ENCODE data around the gene CHST11. TPM values are rescaled to one million over a fixed set of nuclear protein-coding genes. Genes with fewer than 3 reads are reported as not detected.

Gene CHST11
- total and polyA plus RNA-seq, 10 of the 15 experiments (the other 5 are each of a cell fraction or from before 2014, with no cell fraction given), result 1.9 to 38.1 (median 17.2) TPM

DNA sequence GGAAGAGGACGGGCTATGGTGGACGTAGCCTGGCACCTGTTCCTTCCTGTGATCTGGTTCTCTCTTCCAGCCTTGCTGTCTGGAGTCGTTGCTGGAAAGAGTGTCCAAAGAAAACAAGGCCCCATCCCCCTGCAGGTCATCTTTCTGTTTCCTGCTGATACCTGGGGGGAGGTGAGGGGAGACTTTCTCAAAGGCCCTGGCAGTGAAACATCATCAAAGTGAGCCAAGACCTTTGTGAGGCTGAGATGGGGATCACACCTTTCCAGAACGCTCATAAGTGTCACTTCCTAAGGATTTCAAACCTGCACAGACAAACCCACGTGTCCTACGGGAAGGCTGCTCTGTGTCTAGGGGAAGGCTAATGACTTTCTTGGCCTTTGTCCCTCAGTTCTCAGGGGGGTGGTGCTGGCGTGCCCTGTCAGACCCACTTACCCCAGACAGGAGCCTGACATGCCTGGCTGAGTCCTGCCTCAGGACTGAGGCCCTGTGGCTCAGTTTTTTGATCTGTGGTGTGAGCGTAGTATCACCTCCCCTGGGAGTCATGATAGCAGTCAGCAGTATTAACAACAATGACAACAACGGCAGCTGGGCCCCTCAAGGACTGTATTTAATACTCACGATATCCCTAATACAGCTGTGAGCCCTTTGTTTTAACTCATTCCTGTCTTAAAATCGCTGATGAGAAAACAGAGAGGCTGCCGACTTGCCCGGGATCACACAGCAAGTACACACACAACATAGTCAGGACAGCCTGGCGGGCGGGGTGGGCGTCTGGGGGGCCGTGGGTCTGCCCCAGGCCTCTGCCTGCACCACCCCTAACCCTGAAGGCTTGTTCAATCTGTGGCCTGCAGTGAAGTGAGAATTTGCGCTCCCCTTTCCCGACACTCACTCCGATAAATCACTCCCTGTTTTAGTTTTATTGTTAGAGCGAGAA, 266.1 kb downstream of the CHST11 start (continued):
- TF ChIP-seq, protein P1, sequence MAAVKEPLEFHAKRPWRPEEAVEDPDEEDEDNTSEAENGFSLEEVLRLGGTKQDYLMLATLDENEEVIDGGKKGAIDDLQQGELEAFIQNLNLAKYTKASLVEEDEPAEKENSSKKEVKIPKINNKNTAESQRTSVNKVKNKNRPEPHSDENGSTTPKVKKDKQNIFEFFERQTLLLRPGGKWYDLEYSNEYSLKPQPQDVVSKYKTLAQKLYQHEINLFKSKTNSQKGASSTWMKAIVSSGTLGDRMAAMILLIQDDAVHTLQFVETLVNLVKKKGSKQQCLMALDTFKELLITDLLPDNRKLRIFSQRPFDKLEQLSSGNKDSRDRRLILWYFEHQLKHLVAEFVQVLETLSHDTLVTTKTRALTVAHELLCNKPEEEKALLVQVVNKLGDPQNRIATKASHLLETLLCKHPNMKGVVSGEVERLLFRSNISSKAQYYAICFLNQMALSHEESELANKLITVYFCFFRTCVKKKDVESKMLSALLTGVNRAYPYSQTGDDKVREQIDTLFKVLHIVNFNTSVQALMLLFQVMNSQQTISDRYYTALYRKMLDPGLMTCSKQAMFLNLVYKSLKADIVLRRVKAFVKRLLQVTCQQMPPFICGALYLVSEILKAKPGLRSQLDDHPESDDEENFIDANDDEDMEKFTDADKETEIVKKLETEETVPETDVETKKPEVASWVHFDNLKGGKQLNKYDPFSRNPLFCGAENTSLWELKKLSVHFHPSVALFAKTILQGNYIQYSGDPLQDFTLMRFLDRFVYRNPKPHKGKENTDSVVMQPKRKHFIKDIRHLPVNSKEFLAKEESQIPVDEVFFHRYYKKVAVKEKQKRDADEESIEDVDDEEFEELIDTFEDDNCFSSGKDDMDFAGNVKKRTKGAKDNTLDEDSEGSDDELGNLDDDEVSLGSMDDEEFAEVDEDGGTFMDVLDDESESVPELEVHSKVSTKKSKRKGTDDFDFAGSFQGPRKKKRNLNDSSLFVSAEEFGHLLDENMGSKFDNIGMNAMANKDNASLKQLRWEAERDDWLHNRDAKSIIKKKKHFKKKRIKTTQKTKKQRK (IDR thresholded peaks at IDR 0.05; ENCODE audit: low read depth, low read length), result no peak
- TF ChIP-seq PML (IDR thresholded peaks at IDR 0.05; ENCODE audit: low read length), result no peak
- TF ChIP-seq TCF3 (IDR thresholded peaks at IDR 0.05; ENCODE audit: borderline replicate concordance, insufficient read depth, low read depth, low read length), result no peak
- no peak for TF ChIP-seq BACH1 (IDR thresholded peaks at IDR 0.05; ENCODE audit: borderline replicate concordance)
- no peak for TF ChIP-seq ESRRA (IDR thresholded peaks at IDR 0.05; ENCODE audit: low read length)
- TF ChIP-seq CREM (IDR thresholded peaks at IDR 0.05; ENCODE audit: low read depth), result peak; percentile 56; the same call in 1 of the 2 replicates
- TF ChIP-seq BCL11A (IDR thresholded peaks at IDR 0.05; ENCODE audit: low read depth, low read length), result no peak
- TF ChIP-seq, protein P2, sequence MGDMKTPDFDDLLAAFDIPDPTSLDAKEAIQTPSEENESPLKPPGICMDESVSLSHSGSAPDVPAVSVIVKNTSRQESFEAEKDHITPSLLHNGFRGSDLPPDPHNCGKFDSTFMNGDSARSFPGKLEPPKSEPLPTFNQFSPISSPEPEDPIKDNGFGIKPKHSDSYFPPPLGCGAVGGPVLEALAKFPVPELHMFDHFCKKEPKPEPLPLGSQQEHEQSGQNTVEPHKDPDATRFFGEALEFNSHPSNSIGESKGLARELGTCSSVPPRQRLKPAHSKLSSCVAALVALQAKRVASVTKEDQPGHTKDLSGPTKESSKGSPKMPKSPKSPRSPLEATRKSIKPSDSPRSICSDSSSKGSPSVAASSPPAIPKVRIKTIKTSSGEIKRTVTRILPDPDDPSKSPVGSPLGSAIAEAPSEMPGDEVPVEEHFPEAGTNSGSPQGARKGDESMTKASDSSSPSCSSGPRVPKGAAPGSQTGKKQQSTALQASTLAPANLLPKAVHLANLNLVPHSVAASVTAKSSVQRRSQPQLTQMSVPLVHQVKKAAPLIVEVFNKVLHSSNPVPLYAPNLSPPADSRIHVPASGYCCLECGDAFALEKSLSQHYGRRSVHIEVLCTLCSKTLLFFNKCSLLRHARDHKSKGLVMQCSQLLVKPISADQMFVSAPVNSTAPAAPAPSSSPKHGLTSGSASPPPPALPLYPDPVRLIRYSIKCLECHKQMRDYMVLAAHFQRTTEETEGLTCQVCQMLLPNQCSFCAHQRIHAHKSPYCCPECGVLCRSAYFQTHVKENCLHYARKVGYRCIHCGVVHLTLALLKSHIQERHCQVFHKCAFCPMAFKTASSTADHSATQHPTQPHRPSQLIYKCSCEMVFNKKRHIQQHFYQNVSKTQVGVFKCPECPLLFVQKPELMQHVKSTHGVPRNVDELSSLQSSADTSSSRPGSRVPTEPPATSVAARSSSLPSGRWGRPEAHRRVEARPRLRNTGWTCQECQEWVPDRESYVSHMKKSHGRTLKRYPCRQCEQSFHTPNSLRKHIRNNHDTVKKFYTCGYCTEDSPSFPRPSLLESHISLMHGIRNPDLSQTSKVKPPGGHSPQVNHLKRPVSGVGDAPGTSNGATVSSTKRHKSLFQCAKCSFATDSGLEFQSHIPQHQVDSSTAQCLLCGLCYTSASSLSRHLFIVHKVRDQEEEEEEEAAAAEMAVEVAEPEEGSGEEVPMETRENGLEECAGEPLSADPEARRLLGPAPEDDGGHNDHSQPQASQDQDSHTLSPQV (IDR thresholded peaks at IDR 0.05), result no peak
- no peak for TF ChIP-seq YY1 (IDR thresholded peaks at IDR 0.05; ENCODE audit: low read depth, low read length)
- TF ChIP-seq ATF7 (IDR thresholded peaks at IDR 0.05; ENCODE audit: low read depth), result peak; percentile 36; the same call in 1 of the 2 replicates
- no peak for TF ChIP-seq WRNIP1 (IDR thresholded peaks at IDR 0.05; ENCODE audit: borderline replicate concordance, low read depth, low read length)
- peak; percentile 52; the same call in 1 of the 2 replicates for TF ChIP-seq MTA2 (IDR thresholded peaks at IDR 0.05; ENCODE audit: low read depth)
- TF ChIP-seq RAD51 (IDR thresholded peaks at IDR 0.05), result no peak
- TF ChIP-seq NR2F1 (conservative IDR thresholded peaks at IDR 0.05), result peak; percentile 47; the same call in 1 of the 2 replicates
- TF ChIP-seq PAX5 (IDR thresholded peaks at IDR 0.05; ENCODE audit: borderline replicate concordance, low read depth, low read length), result peak; percentile 89
- TF ChIP-seq ZNF24 (IDR thresholded peaks at IDR 0.05), result no peak
- 0 out of 2 replicates have a peak, but pooled peaks have one; percentile 5 for TF ChIP-seq IRF4 (IDR thresholded peaks at IDR 0.05; ENCODE audit: low read depth, low read length)
- peak; percentile 92 for TF ChIP-seq MEF2B (IDR thresholded peaks at IDR 0.05; ENCODE audit: partially characterized antibody, poor library complexity, severe bottlenecking)
- no peak for TF ChIP-seq HCFC1 (IDR thresholded peaks at IDR 0.05; ENCODE audit: low read length)
- peak; percentile 49; the same call in 1 of the 2 replicates for TF ChIP-seq CREB1 (IDR thresholded peaks at IDR 0.05; ENCODE audit: low read depth)
- no peak for TF ChIP-seq NFIC (IDR thresholded peaks at IDR 0.05; ENCODE audit: low read depth, low read length)
- TF ChIP-seq TCF7 (IDR thresholded peaks at IDR 0.05; ENCODE audit: borderline replicate concordance), result no peak
- TF ChIP-seq MEF2A (IDR thresholded peaks at IDR 0.05; ENCODE audit: insufficient read depth, low read depth, low read length), result 0 out of 2 replicates have a peak, but pooled peaks have one; percentile 32
- peak; percentile 61; the same call in 1 of the 2 replicates for TF ChIP-seq TCF12 (IDR thresholded peaks at IDR 0.05; ENCODE audit: low read depth, low read length)
- peak; percentile 64; the same call in 1 of the 2 replicates for TF ChIP-seq IKZF1 (conservative IDR thresholded peaks at IDR 0.05)
- no peak for TF ChIP-seq JUNB (IDR thresholded peaks at IDR 0.05)
